ENCODE results near the gene WDR41.

Gene WDR41

GRCh38 chr5:77443670-77444069 is 48.4 kb downstream of the WDR41 start:
- H3K27ac ChIP-seq, result no peak overlapping the region
- TF ChIP-seq CTCF (conservative IDR thresholded peaks at IDR 0.05), result no peak
- TF ChIP-seq ZFX (IDR thresholded peaks at IDR 0.05), result no peak

- no peak overlapping the region for H3K27ac ChIP-seq
- TF ChIP-seq ZFX (IDR thresholded peaks at IDR 0.05) (no peak), CTCF (conservative IDR thresholded peaks at IDR 0.05) (no peak)
Measured at GRCh38 chr5:77438071-77438470, 54.0 kb downstream of the WDR41 start.

GRCh38 chr5:77437194-77437593 is 54.9 kb downstream of the WDR41 start:
- no peak overlapping the region for H3K27ac ChIP-seq
- TF ChIP-seq ZFX (IDR thresholded peaks at IDR 0.05) (no peak), CTCF (conservative IDR thresholded peaks at IDR 0.05) (peak; percentile 76)

GRCh38 chr5:77431719-77432118 is 60.4 kb downstream of the WDR41 start:
- no peak overlapping the region for H3K27ac ChIP-seq
- no peak for TF ChIP-seq ZFX (IDR thresholded peaks at IDR 0.05)
- no peak for TF ChIP-seq CTCF (conservative IDR thresholded peaks at IDR 0.05)

GRCh38 chr5:77431286-77431685 is 60.8 kb downstream of the WDR41 start:
- no peak overlapping the region for H3K27ac ChIP-seq
- TF ChIP-seq CTCF (conservative IDR thresholded peaks at IDR 0.05) (no peak), ZFX (IDR thresholded peaks at IDR 0.05) (no peak)

GRCh38 chr5:77430726-77431125 is 61.4 kb downstream of the WDR41 start:
- TF ChIP-seq CTCF (conservative IDR thresholded peaks at IDR 0.05) (no peak), ZFX (IDR thresholded peaks at IDR 0.05) (no peak)
- no peak overlapping the region for H3K27ac ChIP-seq

- TF ChIP-seq CTCF (conservative IDR thresholded peaks at IDR 0.05), result no peak
- no peak for TF ChIP-seq ZFX (IDR thresholded peaks at IDR 0.05)
- H3K27ac ChIP-seq, result no peak overlapping the region
Measured at GRCh38 chr5:77428526-77428925, 63.6 kb downstream of the WDR41 start.
